ENCODE measurements around the gene SLA2. TPM values are rescaled to one million over a fixed set of nuclear protein-coding genes. Genes with fewer than 3 reads are reported as not detected.
A peak's percentile ranks its signal among the peaks of the same experiment; 100 is the strongest.
"Not testable (repeated sequence)": the region's sequence is repeated elsewhere in the genome, so short reads cannot be mapped to it uniquely, and the experiment has no call there.

SLA2 gene
- total RNA-seq, 1 donor from 2014 or later: 0.21 TPM

- no peak overlapping the region for H3K27ac Mint-ChIP-seq
- Histone ChIP-seq H3K27ac (no peak overlapping the region), H3K4me1 (peaks cover 31% of the 10 kb centered on the region)
Observed at GRCh38 chr20:36644032-36644705, 1.8 kb downstream of the SLA2 start.

GRCh38 chr20:36642136-36642535 is 3.9 kb downstream of the SLA2 start:
- no peak for DNase-seq (ENCODE audit: low spot score)
- Mint-ChIP-seq H3K9me3 (no peaks in the 10 kb centered on the region), H3K4me1 (peaks cover 12% of the 10 kb centered on the region), H3K36me3 (no peaks in the 10 kb centered on the region), H3K4me3 (no peak overlapping the region), H3K27ac (no peak overlapping the region), H3K27me3 (ENCODE audit: insufficient read depth, low read depth) (peaks cover 7% of the 10 kb centered on the region)
- H4K20me1 ChIP-seq (ENCODE audit: low read depth): no peaks in the 10 kb centered on the region
- H3F3A ChIP-seq (ENCODE audit: low read depth): peaks cover 15% of the 10 kb centered on the region
- H3K4me1 ChIP-seq: peaks cover 23% of the 10 kb centered on the region
- H3K79me2 ChIP-seq (ENCODE audit: low read depth): no peaks in the 10 kb centered on the region
- H2AFZ ChIP-seq (replicated peaks): no peak overlapping the region
- H3K36me3 ChIP-seq: no peaks in the 10 kb centered on the region
- H3K4me2 ChIP-seq: no peak overlapping the region
- H3K4me3 ChIP-seq: no peak overlapping the region
- TF ChIP-seq CTCF (IDR thresholded peaks at IDR 0.05) (no peak), EZH2 (IDR thresholded peaks at IDR 0.05) (no peak)
- H3K27ac ChIP-seq: no peak overlapping the region
- no peaks in the 10 kb centered on the region for H3K9me3 ChIP-seq (ENCODE audit: low read depth)
- H3K27me3 ChIP-seq: no peaks in the 10 kb centered on the region
- H3K9ac ChIP-seq: no peak overlapping the region

More at GRCh38 chr20:36644032-36644705, 1.8 kb downstream of the SLA2 start:
- Histone ChIP-seq H3K27me3 (no peaks in the 10 kb centered on the region), H3K4me2 (no peak overlapping the region), H4K20me1 (ENCODE audit: low read depth) (no peaks in the 10 kb centered on the region), H3K9ac (no peak overlapping the region), H3K4me3 (no peak overlapping the region), H3K9me3 (ENCODE audit: low read depth) (no peaks in the 10 kb centered on the region), H3K36me3 (no peaks in the 10 kb centered on the region), H2AFZ (replicated peaks) (no peak overlapping the region), H3F3A (ENCODE audit: low read depth) (peaks cover 24% of the 10 kb centered on the region), H3K79me2 (ENCODE audit: low read depth) (no peaks in the 10 kb centered on the region)
- Mint-ChIP-seq H3K27me3 (ENCODE audit: insufficient read depth, low read depth) (peaks cover 7% of the 10 kb centered on the region), H3K4me3 (no peak overlapping the region), H3K9me3 (no peaks in the 10 kb centered on the region), H3K36me3 (no peaks in the 10 kb centered on the region), H3K4me1 (peaks cover 18% of the 10 kb centered on the region)
- TF ChIP-seq EZH2 (IDR thresholded peaks at IDR 0.05): no peak
- DNase-seq (ENCODE audit: low spot score): no peak

- Histone ChIP-seq H3K27ac (no peak overlapping the region), H2AFZ (replicated peaks) (no peak overlapping the region), H3F3A (ENCODE audit: low read depth) (peaks cover 9% of the 10 kb centered on the region), H3K4me3 (no peak overlapping the region), H3K27me3 (no peaks in the 10 kb centered on the region), H3K9ac (no peak overlapping the region), H4K20me1 (ENCODE audit: low read depth) (no peaks in the 10 kb centered on the region), H3K4me1 (peaks cover 16% of the 10 kb centered on the region), H3K79me2 (ENCODE audit: low read depth) (no peaks in the 10 kb centered on the region), H3K9me3 (ENCODE audit: low read depth) (no peaks in the 10 kb centered on the region), H3K36me3 (no peaks in the 10 kb centered on the region), H3K4me2 (no peak overlapping the region)
- no peak for DNase-seq (ENCODE audit: low spot score)
- Mint-ChIP-seq H3K36me3 (no peaks in the 10 kb centered on the region), H3K27me3 (ENCODE audit: insufficient read depth, low read depth) (peaks cover 6% of the 10 kb centered on the region), H3K27ac (peak overlapping the region; percentile 78), H3K4me1 (peaks cover 7% of the 10 kb centered on the region), H3K9me3 (no peaks in the 10 kb centered on the region), H3K4me3 (peak overlapping the region; percentile 42)
- TF ChIP-seq EZH2 (IDR thresholded peaks at IDR 0.05) (no peak), EZH2phosphoT487 (IDR thresholded peaks at IDR 0.05) (no peak), CTCF (IDR thresholded peaks at IDR 0.05) (no peak)
Observed at GRCh38 chr20:36641506-36641843, 4.5 kb downstream of the SLA2 start.

- H2AFZ ChIP-seq (replicated peaks); H3K27me3 Mint-ChIP-seq (ENCODE audit: insufficient read depth, low read depth); H3K27me3 ChIP-seq; H3K4me1 Mint-ChIP-seq; H3K9me3 Mint-ChIP-seq; H3K27ac ChIP-seq; H3K9ac ChIP-seq; H3K4me1 ChIP-seq; H3F3A ChIP-seq (ENCODE audit: low read depth); H3K27ac Mint-ChIP-seq; H3K36me3 ChIP-seq; H3K4me3 ChIP-seq; H3K79me2 ChIP-seq (ENCODE audit: low read depth); H4K20me1 ChIP-seq (ENCODE audit: low read depth); H3K36me3 Mint-ChIP-seq; H3K4me2 ChIP-seq; H3K4me3 Mint-ChIP-seq; DNase-seq (ENCODE audit: low spot score); H3K9me3 ChIP-seq (ENCODE audit: low read depth): not testable (repeated sequence)
Observed at GRCh38 chr20:36638876-36639400, 7.1 kb downstream of the SLA2 start.
